K562 (cell line): ENCODE results near the gene CDCA3. TPM values are rescaled to one million over a fixed set of nuclear protein-coding genes. Genes with fewer than 3 reads are reported as not detected.

Source experiments
- CHD1 ChIP-seq: fragments of 200-600 bp; sonication (generic); IDR thresholded peaks from one replicate; pipeline ENCODE4 v1.6.1; 2012; ENCODE audit warnings: mild to moderate bottlenecking, moderate library complexity, low read length, inconsistent platforms
- CREB1 ChIP-seq, 2 experiments: sonication (generic) in 1 of 2; formaldehyde crosslinking in 1 of 2; IDR thresholded peaks; 2 replicates each; pipeline versions ENCODE4 v1.6.1 to v1.8.0; 2012 to 2022; ENCODE audit warnings: inconsistent platforms in 1 of 2, mild to moderate bottlenecking in 1 of 2, missing genetic modification reagents in 1 of 2, moderate library complexity in 1 of 2
- EGR1 ChIP-seq: fragments of 450-650 bp; conservative IDR thresholded peaks from 2 replicates; pipeline ENCODE4 v1.6.1; 2017; ENCODE audit warnings: mild to moderate bottlenecking
- ETV1 ChIP-seq: fragments of 450-650 bp; conservative IDR thresholded peaks from 2 replicates; pipeline ENCODE4 v1.6.1; 2016; ENCODE audit warnings: missing genetic modification characterization, control low read depth, low read depth, missing compliant biosample characterization
- HNRNPUL1 ChIP-seq: fragments of 200-400 bp; formaldehyde crosslinking; IDR thresholded peaks from 2 replicates; pipeline ENCODE4 v1.6.1; 2017; ENCODE audit warnings: low read length
- KHSRP ChIP-seq: fragments of 450-650 bp; IDR thresholded peaks from 2 replicates; pipeline ENCODE4 v1.6.1; 2017
- MAFF ChIP-seq: IDR thresholded peaks from 2 replicates; pipeline ENCODE4 v1.6.1; 2012; ENCODE audit warnings: low read length, improper control_type of control experiment
- MAFK ChIP-seq: IDR thresholded peaks from 2 replicates; pipeline ENCODE4 v1.6.1; 2011; ENCODE audit warnings: low read length, improper control_type of control experiment
- POLR2B ChIP-seq: fragments of 450-650 bp; IDR thresholded peaks from 2 replicates; pipeline ENCODE4 v1.6.1; 2018; ENCODE audit warnings: low read depth; ENCODE audit not compliant: partially characterized antibody
- POLR3A ChIP-seq: IDR thresholded peaks from 2 replicates; pipeline ENCODE4 v1.6.1; 2011; ENCODE audit warnings: borderline replicate concordance, mild to moderate bottlenecking, moderate library complexity; ENCODE audit not compliant: insufficient read length, insufficient read depth; ENCODE audit errors: extremely low read depth
- RNF2 ChIP-seq: sonication (generic); IDR thresholded peaks from 2 replicates; pipeline ENCODE4 v1.6.1; 2016
- SMAD2 ChIP-seq: fragments of 150-350 bp; IDR thresholded peaks from 2 replicates; pipeline ENCODE4 v1.6.1; 2014; ENCODE audit warnings: low read depth, mild to moderate bottlenecking, low read length
- SRSF1 ChIP-seq: fragments of 200-400 bp; formaldehyde crosslinking; IDR thresholded peaks from 2 replicates; pipeline ENCODE4 v1.6.1; 2017; ENCODE audit warnings: mild to moderate bottlenecking, low read depth, low read length, moderate library complexity
- ZEB2 ChIP-seq: fragments of 450-650 bp; IDR thresholded peaks from 2 replicates; pipeline ENCODE4 v1.6.1; 2016
- ZNF311 ChIP-seq: fragments of 250-450 bp; sonication (Bioruptor Pico); IDR thresholded peaks from 2 replicates; pipeline ENCODE4 v1.4.0; 2020; ENCODE audit warnings: mild to moderate bottlenecking, moderate library complexity
- ZNF717 ChIP-seq: fragments of 250-450 bp; sonication (Bioruptor Pico); IDR thresholded peaks from 2 replicates; pipeline ENCODE4 v1.5.0; 2021
- ZNF76 ChIP-seq: fragments of 250-450 bp; sonication (Bioruptor Pico); IDR thresholded peaks from 2 replicates; pipeline ENCODE4 v1.4.0; 2020; ENCODE audit warnings: mild to moderate bottlenecking, moderate library complexity, borderline replicate concordance
- polyA plus RNA-seq, 8 experiments: library from polyadenylated mRNA; depleted of rRNA in 4 of 8; stranded (reverse) in 5 of 8; unstranded in 3 of 8; fragments of >200 nt; fragmentation: Nextera tagmentation in 2 of 8; fragmentation: Illumina TruSeq in 1 of 8; extraction: Ambion mirVana in 2 of 8; extraction: Trizol in 1 of 8; gene quantifications; 2 replicates each; pipeline versions ENCODE4 v1.2.1 to v1.2.3, GENCODE V29; 2011 to 2014; ENCODE audit warnings: inconsistent platforms in 1 of 8, missing spikeins in 1 of 8
- total RNA-seq, 7 experiments: library from RNA; depleted of rRNA in 6 of 7; stranded (reverse); fragments of >200 nt in 6 of 7; fragmentation: Illumina TruSeq in 2 of 7; extraction: Trizol in 2 of 7; gene quantifications; 2 replicates each; pipeline versions ENCODE4 v1.2.1 to v1.2.3, GENCODE V29; 2011 to 2021; ENCODE audit warnings: low replicate concordance in 1 of 7
- TF ChIP-seq, protein P1 (sequence below): fragments of 450-650 bp; formaldehyde crosslinking; IDR thresholded peaks from 2 replicates; pipeline ENCODE4 v1.4.0; 2020; ENCODE audit warnings: mild to moderate bottlenecking, moderate library complexity
- TF ChIP-seq, protein P2 (sequence below): sonication (generic); formaldehyde crosslinking; IDR thresholded peaks from 2 replicates; pipeline ENCODE4 v1.8.0; 2022; ENCODE audit warnings: missing genetic modification reagents, mild to moderate bottlenecking, borderline replicate concordance
- TF ChIP-seq, protein P3 (sequence below): sonication (generic); formaldehyde crosslinking; IDR thresholded peaks from 2 replicates; pipeline ENCODE4 v1.5.0; 2020; ENCODE audit warnings: missing genetic modification reagents
- TF ChIP-seq, protein P4 (sequence below): fragments of 250-450 bp; sonication (Bioruptor Pico); IDR thresholded peaks from 2 replicates; pipeline ENCODE4 v1.5.0; 2021; ENCODE audit warnings: mild to moderate bottlenecking, borderline replicate concordance
- TF ChIP-seq, protein P5 (sequence below): sonication (generic); formaldehyde crosslinking; IDR thresholded peaks from 2 replicates; pipeline ENCODE4 v1.9.0; 2022; ENCODE audit warnings: mild to moderate bottlenecking, missing genetic modification reagents

The CDCA3 gene
- total and polyA plus RNA-seq, 9 of the 15 experiments (the other 6 are each of a cell fraction or from before 2014, with no cell fraction given), result 24.2 to 80.8 (median 55.1) TPM

DNA sequence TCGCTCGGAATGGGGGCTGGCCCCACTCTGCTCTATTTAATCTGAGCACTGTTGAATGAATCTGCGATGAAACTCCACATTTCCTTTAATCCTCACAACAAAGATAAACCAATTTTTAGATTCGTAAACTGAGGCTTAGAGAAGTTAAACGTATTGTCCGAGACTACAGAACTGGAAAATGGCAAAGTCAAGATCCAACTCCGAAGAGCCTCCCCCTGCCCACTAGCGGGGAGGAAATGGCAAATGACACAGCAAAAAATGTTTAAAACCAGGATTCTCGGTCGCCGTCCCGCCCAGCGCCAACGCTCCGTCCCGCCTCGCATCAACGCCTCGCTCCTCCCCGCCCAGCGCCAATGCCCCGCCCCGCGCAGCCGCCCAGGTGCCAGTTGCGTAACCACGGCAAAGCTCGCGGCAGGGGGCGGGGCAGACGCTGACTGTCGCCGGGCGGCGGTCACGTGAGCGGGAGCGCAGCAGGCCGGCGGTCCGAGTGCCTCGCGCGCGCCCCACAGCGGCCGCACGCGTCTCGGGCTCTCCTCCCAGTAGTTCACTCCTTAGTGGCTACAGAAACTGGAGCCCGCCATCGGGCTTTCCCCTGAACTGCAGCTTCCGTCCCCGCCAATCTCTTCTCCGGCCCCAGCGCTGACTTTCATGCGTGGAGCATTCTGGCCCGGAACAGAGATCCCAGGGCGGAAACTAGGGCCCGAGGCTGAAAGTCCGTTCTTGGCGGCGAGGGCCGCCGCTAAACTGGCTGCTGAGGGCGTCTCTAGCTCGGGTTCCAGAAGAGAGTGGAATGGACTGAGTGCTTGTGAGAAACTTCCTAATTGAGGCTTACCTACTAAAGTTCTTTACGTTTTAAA lies 39.9 kb upstream of the CDCA3 start (continued):
- TF ChIP-seq MAFF (peak; percentile 89), HNRNPUL1 (no peak), CREB1 (IDR thresholded peaks at IDR 0.05) (peak; percentile 73), CREB1 (CRISPR knock-in tag; IDR thresholded peaks at IDR 0.05) (peak; percentile 76), RNF2 (no peak), SMAD2 (no peak), POLR2B (peak; percentile 70), ZNF717 (CRISPR knock-in tag) (no peak), KHSRP (no peak), ETV1 (tag) (no peak), ZNF76 (no peak), ZNF311 (CRISPR knock-in tag) (no peak; the same call in 1 of the 2 replicates), CHD1 (no peak), ZEB2 (no peak), SRSF1 (no peak), POLR3A (no peak), EGR1 (peak; percentile 48; the same call in 1 of the 2 replicates), MAFK (peak; percentile 91)
- TF ChIP-seq, protein P1, sequence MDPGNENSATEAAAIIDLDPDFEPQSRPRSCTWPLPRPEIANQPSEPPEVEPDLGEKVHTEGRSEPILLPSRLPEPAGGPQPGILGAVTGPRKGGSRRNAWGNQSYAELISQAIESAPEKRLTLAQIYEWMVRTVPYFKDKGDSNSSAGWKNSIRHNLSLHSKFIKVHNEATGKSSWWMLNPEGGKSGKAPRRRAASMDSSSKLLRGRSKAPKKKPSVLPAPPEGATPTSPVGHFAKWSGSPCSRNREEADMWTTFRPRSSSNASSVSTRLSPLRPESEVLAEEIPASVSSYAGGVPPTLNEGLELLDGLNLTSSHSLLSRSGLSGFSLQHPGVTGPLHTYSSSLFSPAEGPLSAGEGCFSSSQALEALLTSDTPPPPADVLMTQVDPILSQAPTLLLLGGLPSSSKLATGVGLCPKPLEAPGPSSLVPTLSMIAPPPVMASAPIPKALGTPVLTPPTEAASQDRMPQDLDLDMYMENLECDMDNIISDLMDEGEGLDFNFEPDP (CRISPR knock-in tag), result no peak
- TF ChIP-seq, protein P2, sequence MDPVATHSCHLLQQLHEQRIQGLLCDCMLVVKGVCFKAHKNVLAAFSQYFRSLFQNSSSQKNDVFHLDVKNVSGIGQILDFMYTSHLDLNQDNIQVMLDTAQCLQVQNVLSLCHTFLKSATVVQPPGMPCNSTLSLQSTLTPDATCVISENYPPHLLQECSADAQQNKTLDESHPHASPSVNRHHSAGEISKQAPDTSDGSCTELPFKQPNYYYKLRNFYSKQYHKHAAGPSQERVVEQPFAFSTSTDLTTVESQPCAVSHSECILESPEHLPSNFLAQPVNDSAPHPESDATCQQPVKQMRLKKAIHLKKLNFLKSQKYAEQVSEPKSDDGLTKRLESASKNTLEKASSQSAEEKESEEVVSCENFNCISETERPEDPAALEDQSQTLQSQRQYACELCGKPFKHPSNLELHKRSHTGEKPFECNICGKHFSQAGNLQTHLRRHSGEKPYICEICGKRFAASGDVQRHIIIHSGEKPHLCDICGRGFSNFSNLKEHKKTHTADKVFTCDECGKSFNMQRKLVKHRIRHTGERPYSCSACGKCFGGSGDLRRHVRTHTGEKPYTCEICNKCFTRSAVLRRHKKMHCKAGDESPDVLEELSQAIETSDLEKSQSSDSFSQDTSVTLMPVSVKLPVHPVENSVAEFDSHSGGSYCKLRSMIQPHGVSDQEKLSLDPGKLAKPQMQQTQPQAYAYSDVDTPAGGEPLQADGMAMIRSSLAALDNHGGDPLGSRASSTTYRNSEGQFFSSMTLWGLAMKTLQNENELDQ, result no peak
- TF ChIP-seq, protein P3, sequence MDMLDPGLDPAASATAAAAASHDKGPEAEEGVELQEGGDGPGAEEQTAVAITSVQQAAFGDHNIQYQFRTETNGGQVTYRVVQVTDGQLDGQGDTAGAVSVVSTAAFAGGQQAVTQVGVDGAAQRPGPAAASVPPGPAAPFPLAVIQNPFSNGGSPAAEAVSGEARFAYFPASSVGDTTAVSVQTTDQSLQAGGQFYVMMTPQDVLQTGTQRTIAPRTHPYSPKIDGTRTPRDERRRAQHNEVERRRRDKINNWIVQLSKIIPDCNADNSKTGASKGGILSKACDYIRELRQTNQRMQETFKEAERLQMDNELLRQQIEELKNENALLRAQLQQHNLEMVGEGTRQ (CRISPR knock-in tag), result peak; percentile 93
- TF ChIP-seq, protein P4, sequence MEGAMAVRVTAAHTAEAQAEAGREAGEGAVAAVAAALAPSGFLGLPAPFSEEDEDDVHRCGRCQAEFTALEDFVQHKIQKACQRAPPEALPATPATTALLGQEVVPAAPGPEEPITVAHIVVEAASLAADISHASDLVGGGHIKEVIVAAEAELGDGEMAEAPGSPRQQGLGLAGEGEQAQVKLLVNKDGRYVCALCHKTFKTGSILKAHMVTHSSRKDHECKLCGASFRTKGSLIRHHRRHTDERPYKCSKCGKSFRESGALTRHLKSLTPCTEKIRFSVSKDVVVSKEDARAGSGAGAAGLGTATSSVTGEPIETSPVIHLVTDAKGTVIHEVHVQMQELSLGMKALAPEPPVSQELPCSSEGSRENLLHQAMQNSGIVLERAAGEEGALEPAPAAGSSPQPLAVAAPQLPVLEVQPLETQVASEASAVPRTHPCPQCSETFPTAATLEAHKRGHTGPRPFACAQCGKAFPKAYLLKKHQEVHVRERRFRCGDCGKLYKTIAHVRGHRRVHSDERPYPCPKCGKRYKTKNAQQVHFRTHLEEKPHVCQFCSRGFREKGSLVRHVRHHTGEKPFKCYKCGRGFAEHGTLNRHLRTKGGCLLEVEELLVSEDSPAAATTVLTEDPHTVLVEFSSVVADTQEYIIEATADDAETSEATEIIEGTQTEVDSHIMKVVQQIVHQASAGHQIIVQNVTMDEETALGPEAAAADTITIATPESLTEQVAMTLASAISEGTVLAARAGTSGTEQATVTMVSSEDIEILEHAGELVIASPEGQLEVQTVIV (CRISPR knock-in tag), result no peak
- TF ChIP-seq, protein P5, sequence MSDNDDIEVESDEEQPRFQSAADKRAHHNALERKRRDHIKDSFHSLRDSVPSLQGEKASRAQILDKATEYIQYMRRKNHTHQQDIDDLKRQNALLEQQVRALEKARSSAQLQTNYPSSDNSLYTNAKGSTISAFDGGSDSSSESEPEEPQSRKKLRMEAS (CRISPR knock-in tag), result peak; percentile 84
